ENCODE results near the gene CNTNAP3B. TPM values are rescaled to one million over a fixed set of nuclear protein-coding genes. Genes with fewer than 3 reads are reported as not detected.
A peak's percentile ranks its signal among the peaks of the same experiment; 100 is the strongest.
"Not testable (repeated sequence)": the region's sequence is repeated elsewhere in the genome, so short reads cannot be mapped to it uniquely, and the experiment has no call there.

Gene CNTNAP3B
- total RNA-seq, result 6.4 and 11.1 TPM in 2 replicates

- peak within 1 kb of the TSS; percentile 18 for H3K4me3 ChIP-seq (ENCODE audit: low read depth, low read length)
- peak; percentile 1 for DNase-seq (ENCODE audit: low read depth)
- not testable (repeated sequence) for FAIRE-seq; H3K27me3 ChIP-seq (ENCODE audit: control insufficient read depth, insufficient read depth, low read length); H3K36me3 ChIP-seq (ENCODE audit: control insufficient read depth, insufficient read depth, low read length)
These were observed at the start of gene CNTNAP3B for GRCh38 chr9:42129073-42129729. Gene CNTNAP3B, minus strand, starts transcription at chr9:42129426. Its CDS starts 332 bp downstream, at chr9:42129094.

- H3K27me3 ChIP-seq (ENCODE audit: control insufficient read depth, insufficient read depth, low read length); H3K36me3 ChIP-seq (ENCODE audit: control insufficient read depth, insufficient read depth, low read length); H3K4me3 ChIP-seq (ENCODE audit: low read depth, low read length); FAIRE-seq: not testable (repeated sequence)
- peak; percentile 9 for TF ChIP-seq CTCF (IDR thresholded peaks at IDR 0.05; ENCODE audit: insufficient read depth, low read length, severe bottlenecking)
- peak; percentile 4 for DNase-seq (ENCODE audit: low read depth)
These were observed 31.1 kb upstream of the CNTNAP3B start for GRCh38 chr9:42160299-42160698.

- peak; percentile 5 for DNase-seq (ENCODE audit: low read depth)
These were observed 2.0 kb downstream of the CNTNAP3B start for GRCh38 chr9:42127056-42127841.

GRCh38 chr9:42121007-42121406 lies 8.2 kb downstream of the CNTNAP3B start:
- not testable (repeated sequence) for H3K27me3 ChIP-seq (ENCODE audit: control insufficient read depth, insufficient read depth, low read length); H3K4me3 ChIP-seq (ENCODE audit: low read depth, low read length); FAIRE-seq; H3K36me3 ChIP-seq (ENCODE audit: control insufficient read depth, insufficient read depth, low read length)
- peak; percentile 0 for DNase-seq (ENCODE audit: low read depth)

More at GRCh38 chr9:42127056-42127841, 2.0 kb downstream of the CNTNAP3B start:
- H3K4me3 ChIP-seq (ENCODE audit: low read depth, low read length); H3K36me3 ChIP-seq (ENCODE audit: control insufficient read depth, insufficient read depth, low read length); H3K27me3 ChIP-seq (ENCODE audit: control insufficient read depth, insufficient read depth, low read length); FAIRE-seq: not testable (repeated sequence)

- H3K4me3 ChIP-seq (ENCODE audit: low read depth, low read length); FAIRE-seq; H3K36me3 ChIP-seq (ENCODE audit: control insufficient read depth, insufficient read depth, low read length); H3K27me3 ChIP-seq (ENCODE audit: control insufficient read depth, insufficient read depth, low read length); DNase-seq (ENCODE audit: low read depth): not testable (repeated sequence)
These were observed 33.3 kb downstream of the CNTNAP3B start for GRCh38 chr9:42095929-42096328.

- not testable (repeated sequence) for FAIRE-seq; DNase-seq (ENCODE audit: low read depth)
These were observed 44.7 kb downstream of the CNTNAP3B start for GRCh38 chr9:42084559-42084952.

GRCh38 chr9:42083877-42084558 lies 45.2 kb downstream of the CNTNAP3B start:
- FAIRE-seq; H3K4me3 ChIP-seq (ENCODE audit: low read depth, low read length); DNase-seq (ENCODE audit: low read depth); H3K27me3 ChIP-seq (ENCODE audit: control insufficient read depth, insufficient read depth, low read length); H3K36me3 ChIP-seq (ENCODE audit: control insufficient read depth, insufficient read depth, low read length): not testable (repeated sequence)

More at GRCh38 chr9:42084559-42084952, 44.7 kb downstream of the CNTNAP3B start:
- not testable (repeated sequence) for H3K27me3 ChIP-seq (ENCODE audit: control insufficient read depth, insufficient read depth, low read length); H3K36me3 ChIP-seq (ENCODE audit: control insufficient read depth, insufficient read depth, low read length); H3K4me3 ChIP-seq (ENCODE audit: low read depth, low read length)

- H3K36me3 ChIP-seq (ENCODE audit: control insufficient read depth, insufficient read depth, low read length); H3K4me3 ChIP-seq (ENCODE audit: low read depth, low read length); DNase-seq (ENCODE audit: low read depth); H3K27me3 ChIP-seq (ENCODE audit: control insufficient read depth, insufficient read depth, low read length); FAIRE-seq: not testable (repeated sequence)
These were observed 48.9 kb downstream of the CNTNAP3B start for GRCh38 chr9:42080376-42080775.

- H3K4me3 ChIP-seq (ENCODE audit: low read depth, low read length); H3K27me3 ChIP-seq (ENCODE audit: control insufficient read depth, insufficient read depth, low read length); FAIRE-seq; DNase-seq (ENCODE audit: low read depth); H3K36me3 ChIP-seq (ENCODE audit: control insufficient read depth, insufficient read depth, low read length): not testable (repeated sequence)
These were observed 54.4 kb downstream of the CNTNAP3B start for GRCh38 chr9:42074868-42075267.

GRCh38 chr9:42071026-42071425 lies 58.2 kb downstream of the CNTNAP3B start:
- not testable (repeated sequence) for DNase-seq (ENCODE audit: low read depth); FAIRE-seq; H3K4me3 ChIP-seq (ENCODE audit: low read depth, low read length); H3K36me3 ChIP-seq (ENCODE audit: control insufficient read depth, insufficient read depth, low read length); H3K27me3 ChIP-seq (ENCODE audit: control insufficient read depth, insufficient read depth, low read length)

- not testable (repeated sequence) for H3K4me3 ChIP-seq (ENCODE audit: low read depth, low read length); DNase-seq (ENCODE audit: low read depth); H3K36me3 ChIP-seq (ENCODE audit: control insufficient read depth, insufficient read depth, low read length); H3K27me3 ChIP-seq (ENCODE audit: control insufficient read depth, insufficient read depth, low read length)
- FAIRE-seq, result peak; percentile 13
These were observed 59.0 kb downstream of the CNTNAP3B start for GRCh38 chr9:42070035-42070799.

- not testable (repeated sequence) for H3K4me3 ChIP-seq (ENCODE audit: low read depth, low read length); H3K27me3 ChIP-seq (ENCODE audit: control insufficient read depth, insufficient read depth, low read length); DNase-seq (ENCODE audit: low read depth); FAIRE-seq; H3K36me3 ChIP-seq (ENCODE audit: control insufficient read depth, insufficient read depth, low read length)
These were observed 75.4 kb downstream of the CNTNAP3B start for GRCh38 chr9:42053874-42054273.
